Measurements from ENCODE around the gene RSF1. TPM values are rescaled to one million over a fixed set of nuclear protein-coding genes. Genes with fewer than 3 reads are reported as not detected.
A peak's percentile ranks its signal among the peaks of the same experiment; 100 is the strongest.

The RSF1 gene
- total RNA-seq, 1 experiment from 2014 or later = 79.8 TPM

DNA sequence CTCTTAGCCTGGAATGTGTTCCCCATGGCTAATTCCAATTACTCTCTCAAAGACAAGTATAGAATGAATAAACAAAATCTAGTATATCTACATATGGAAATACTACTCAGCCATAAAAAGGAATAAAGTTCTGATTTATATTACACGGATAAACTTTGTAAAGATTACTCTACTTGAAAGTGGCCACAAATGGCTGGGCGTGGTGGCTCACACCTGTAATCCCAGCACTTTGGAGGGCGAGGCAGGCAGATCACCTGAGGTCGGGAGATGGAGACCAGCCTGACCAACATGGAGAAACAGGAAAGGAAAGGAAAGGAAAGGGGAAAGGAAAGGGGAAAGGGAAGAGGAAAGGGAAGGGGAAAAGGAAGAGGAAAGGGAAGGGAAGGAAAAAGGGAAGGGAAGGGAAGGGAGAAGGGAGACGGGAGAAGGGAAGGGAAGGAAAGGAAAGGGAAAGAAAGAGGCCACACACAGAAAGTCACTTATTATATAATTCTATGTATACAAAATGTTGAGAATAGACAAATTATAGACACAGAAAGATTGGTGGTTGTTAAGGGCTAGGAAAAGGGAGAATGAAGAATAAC is 92.2 kb downstream of the RSF1 start:
- DNase-seq (ENCODE audit: low spot score) (no peak), ATAC-seq (no peak)
- Mint-ChIP-seq H3K27ac (0 out of 2 replicates have a peak overlapping the region, but pooled peaks have one; percentile 51), H3K27me3 (ENCODE audit: low read depth) (peaks cover 6% of the 10 kb centered on the region), H3K9me3 (peaks cover 25% of the 10 kb centered on the region), H3K4me1 (peaks cover 3% of the 10 kb centered on the region), H3K36me3 (peaks cover 40% of the 10 kb centered on the region), H3K4me3 (no peak overlapping the region)
- POLR2A ChIA-PET = no interaction called here
- CTCF ChIA-PET = no interaction called here
- TF ChIP-seq RELA (CRISPR knock-in tag; IDR thresholded peaks at IDR 0.05; ENCODE audit: borderline replicate concordance) = no peak
- TF ChIP-seq, protein P1, sequence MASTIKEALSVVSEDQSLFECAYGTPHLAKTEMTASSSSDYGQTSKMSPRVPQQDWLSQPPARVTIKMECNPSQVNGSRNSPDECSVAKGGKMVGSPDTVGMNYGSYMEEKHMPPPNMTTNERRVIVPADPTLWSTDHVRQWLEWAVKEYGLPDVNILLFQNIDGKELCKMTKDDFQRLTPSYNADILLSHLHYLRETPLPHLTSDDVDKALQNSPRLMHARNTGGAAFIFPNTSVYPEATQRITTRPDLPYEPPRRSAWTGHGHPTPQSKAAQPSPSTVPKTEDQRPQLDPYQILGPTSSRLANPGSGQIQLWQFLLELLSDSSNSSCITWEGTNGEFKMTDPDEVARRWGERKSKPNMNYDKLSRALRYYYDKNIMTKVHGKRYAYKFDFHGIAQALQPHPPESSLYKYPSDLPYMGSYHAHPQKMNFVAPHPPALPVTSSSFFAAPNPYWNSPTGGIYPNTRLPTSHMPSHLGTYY (CRISPR knock-in tag; IDR thresholded peaks at IDR 0.05) = no peak
- TF ChIP-seq PREB (CRISPR knock-in tag; IDR thresholded peaks at IDR 0.05; ENCODE audit: borderline replicate concordance) = no peak
- no peak for TF ChIP-seq ZNF532 (CRISPR knock-in tag; IDR thresholded peaks at IDR 0.05; ENCODE audit: borderline replicate concordance)
- no peak for TF ChIP-seq OVOL2 (CRISPR knock-in tag; IDR thresholded peaks at IDR 0.05; ENCODE audit: borderline replicate concordance)
- no peak for TF ChIP-seq ZNF425 (CRISPR knock-in tag; conservative IDR thresholded peaks at IDR 0.05)
- no peak for TF ChIP-seq ZNF423 (CRISPR knock-in tag; IDR thresholded peaks at IDR 0.05)
- TF ChIP-seq ZNF317 (CRISPR knock-in tag; IDR thresholded peaks at IDR 0.05; ENCODE audit: borderline replicate concordance, low read depth) = no peak
- TF ChIP-seq GTF2I (CRISPR knock-in tag; conservative IDR thresholded peaks at IDR 0.05) = no peak
- TF ChIP-seq, protein P2, sequence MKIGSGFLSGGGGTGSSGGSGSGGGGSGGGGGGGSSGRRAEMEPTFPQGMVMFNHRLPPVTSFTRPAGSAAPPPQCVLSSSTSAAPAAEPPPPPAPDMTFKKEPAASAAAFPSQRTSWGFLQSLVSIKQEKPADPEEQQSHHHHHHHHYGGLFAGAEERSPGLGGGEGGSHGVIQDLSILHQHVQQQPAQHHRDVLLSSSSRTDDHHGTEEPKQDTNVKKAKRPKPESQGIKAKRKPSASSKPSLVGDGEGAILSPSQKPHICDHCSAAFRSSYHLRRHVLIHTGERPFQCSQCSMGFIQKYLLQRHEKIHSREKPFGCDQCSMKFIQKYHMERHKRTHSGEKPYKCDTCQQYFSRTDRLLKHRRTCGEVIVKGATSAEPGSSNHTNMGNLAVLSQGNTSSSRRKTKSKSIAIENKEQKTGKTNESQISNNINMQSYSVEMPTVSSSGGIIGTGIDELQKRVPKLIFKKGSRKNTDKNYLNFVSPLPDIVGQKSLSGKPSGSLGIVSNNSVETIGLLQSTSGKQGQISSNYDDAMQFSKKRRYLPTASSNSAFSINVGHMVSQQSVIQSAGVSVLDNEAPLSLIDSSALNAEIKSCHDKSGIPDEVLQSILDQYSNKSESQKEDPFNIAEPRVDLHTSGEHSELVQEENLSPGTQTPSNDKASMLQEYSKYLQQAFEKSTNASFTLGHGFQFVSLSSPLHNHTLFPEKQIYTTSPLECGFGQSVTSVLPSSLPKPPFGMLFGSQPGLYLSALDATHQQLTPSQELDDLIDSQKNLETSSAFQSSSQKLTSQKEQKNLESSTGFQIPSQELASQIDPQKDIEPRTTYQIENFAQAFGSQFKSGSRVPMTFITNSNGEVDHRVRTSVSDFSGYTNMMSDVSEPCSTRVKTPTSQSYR (CRISPR knock-in tag; IDR thresholded peaks at IDR 0.05) = no peak
- TF ChIP-seq FOXP4 (CRISPR knock-in tag; IDR thresholded peaks at IDR 0.05) = no peak
- TF ChIP-seq, protein P3, sequence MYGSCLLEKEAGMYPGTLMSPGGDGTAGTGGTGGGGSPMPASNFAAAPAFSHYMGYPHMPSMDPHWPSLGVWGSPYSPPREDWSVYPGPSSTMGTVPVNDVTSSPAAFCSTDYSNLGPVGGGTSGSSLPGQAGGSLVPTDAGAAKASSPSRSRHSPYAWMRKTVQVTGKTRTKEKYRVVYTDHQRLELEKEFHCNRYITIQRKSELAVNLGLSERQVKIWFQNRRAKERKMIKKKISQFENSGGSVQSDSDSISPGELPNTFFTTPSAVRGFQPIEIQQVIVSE (CRISPR knock-in tag; IDR thresholded peaks at IDR 0.05; ENCODE audit: borderline replicate concordance) = no peak
- TF ChIP-seq SOX15 (CRISPR knock-in tag; IDR thresholded peaks at IDR 0.05) = no peak
- TF ChIP-seq GABPB1 (CRISPR knock-in tag; IDR thresholded peaks at IDR 0.05) = no peak
- TF ChIP-seq, protein P4, sequence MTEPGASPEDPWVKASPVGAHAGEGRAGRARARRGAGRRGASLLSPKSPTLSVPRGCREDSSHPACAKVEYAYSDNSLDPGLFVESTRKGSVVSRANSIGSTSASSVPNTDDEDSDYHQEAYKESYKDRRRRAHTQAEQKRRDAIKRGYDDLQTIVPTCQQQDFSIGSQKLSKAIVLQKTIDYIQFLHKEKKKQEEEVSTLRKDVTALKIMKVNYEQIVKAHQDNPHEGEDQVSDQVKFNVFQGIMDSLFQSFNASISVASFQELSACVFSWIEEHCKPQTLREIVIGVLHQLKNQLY (CRISPR knock-in tag; IDR thresholded peaks at IDR 0.05) = no peak
- TF ChIP-seq SMAD3 (CRISPR knock-in tag; IDR thresholded peaks at IDR 0.05; ENCODE audit: borderline replicate concordance) = no peak

Data from WTC11 (cell line).